ENCODE data around the gene MYH6. TPM values are rescaled to one million over a fixed set of nuclear protein-coding genes. Genes with fewer than 3 reads are reported as not detected.

The MYH6 gene
- polyA plus RNA-seq, 4 donors = 0.17 to 0.24 (median 0.22) TPM

DNA sequence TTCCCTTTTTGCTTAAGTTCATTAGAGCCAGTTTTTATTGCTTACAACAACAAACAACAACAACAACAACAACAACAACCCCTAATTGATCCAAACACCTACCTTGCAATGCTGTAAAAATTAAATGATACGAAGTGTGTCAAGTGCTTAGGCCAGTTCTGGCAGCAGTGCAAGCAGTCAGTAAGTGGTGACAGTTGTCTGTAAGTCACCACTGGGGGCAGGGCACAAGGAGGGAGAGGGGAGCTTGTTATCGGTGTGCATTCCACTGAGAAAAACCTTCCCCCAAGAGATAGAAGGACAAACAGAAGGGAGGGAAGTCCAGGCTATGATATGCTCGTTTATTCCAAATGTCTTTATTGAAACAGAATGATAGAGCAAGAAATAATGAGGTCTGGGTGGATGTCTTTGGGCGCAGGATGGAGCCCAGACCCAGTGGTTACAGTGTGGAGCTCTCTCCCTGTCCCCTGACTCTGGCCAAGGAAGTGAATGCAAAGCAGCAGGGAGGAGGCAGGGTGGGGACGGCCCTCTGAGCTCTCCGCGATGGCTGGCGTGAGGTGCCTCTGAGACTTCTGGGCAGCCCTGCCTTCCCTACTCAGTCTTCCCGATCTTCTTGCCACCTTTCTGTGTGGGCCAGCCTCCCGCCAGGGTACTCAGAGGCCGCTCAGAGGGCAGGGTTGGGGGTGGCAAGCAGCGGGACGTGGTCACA, 61.9 kb downstream of the MYH6 start:
- no peak for DNase-seq (ENCODE audit: low read depth in 4 of 4, low spot score in 3 of 4)

DNA sequence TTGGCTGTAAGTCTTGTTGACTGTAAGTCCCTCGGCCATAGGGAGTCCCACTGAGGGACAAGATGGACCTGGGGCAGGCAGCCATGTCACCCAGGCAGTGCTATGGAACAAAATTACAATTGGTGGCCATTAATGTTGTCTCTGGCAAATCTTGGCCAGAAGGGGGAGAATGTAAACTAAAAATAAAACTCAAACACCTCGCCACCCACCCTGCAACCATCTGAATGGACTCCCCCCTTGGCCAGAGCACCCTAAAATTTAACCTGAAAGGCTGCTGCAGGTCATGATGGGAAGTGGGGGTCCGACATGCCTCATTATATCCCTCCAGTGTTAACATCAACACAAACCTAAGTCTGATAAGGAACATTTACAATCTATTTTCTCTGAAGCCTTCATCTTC, 63.6 kb downstream of the MYH6 start:
- no peak for DNase-seq (ENCODE audit: low read depth in 4 of 4, low spot score in 3 of 4)

DNA sequence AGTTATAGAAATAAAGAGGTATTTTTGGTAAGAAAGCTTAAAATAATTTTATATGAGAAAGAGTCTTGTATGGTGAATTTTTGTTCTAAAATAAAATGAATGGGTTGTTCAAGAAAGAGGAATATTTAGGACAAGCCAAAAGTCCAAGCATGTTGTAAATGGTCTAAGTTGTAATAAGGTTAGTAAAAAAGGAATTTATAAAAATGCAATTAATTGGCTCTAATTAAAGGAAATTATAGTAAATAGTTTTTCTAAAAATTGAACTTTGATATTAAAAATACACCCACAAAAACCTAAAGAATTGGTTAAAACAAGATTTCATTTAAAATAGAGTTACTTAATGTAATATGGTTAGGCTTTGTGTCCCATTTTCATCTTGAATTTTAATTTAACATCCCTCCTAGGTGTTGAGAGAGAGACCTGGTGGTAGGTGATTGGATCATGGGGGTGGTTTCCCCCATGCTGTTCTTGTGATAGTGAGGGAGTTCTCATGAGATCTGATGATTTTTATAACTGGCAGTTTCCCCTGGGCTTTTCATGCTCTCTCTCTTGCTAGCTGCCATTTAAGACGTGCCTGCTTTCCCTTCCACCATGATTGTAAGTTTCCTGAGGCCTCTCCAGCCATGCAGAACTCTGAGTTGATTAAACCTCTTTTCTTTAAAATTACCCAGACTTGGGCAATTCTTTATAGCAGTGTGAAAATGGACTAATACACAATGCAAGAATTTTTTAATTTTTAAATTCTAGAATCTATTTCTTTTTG, 68.4 kb downstream of the MYH6 start:
- no peak for DNase-seq (ENCODE audit: low read depth in 4 of 4, low spot score in 3 of 4)

DNA sequence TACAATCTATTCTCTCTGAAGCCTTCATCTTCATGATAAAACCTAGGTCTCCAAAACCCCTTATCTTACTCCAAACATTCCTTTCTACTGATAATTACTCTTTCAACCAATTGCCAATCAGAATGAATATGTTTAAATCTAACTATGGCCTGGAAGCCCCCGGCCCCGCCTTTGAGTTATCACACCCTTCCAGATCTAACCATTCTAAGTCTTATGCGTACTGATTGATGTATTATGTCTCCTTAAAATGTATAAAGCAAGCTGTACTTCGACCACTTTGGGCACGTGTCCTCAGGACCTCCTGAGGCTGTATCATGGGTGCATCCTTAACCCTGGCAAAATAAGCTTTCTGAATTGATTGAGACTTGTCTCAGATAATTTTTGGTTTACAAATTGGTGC, 72.5 kb downstream of the MYH6 start:
- no peak for DNase-seq (ENCODE audit: low read depth in 4 of 4, low spot score in 3 of 4)

Other genes starting within 250 kb of the MYH6 start
- 100 to 1,000 TPM in 1 of 4 donors, 10 to 100 TPM in 3; 88.7 to 100 (median 95.3) TPM for gene SLC7A8, start 224.6 kb downstream of the MYH6 start, polyA plus RNA-seq (ENCODE audit: insufficient read length in 4 of 4)
- 1 to 10 TPM; 1.1 to 1.8 (median 1.5) TPM for gene RNF212B, start 170.3 kb downstream of the MYH6 start, polyA plus RNA-seq (ENCODE audit: insufficient read length in 4 of 4)
- 10 to 100 TPM; 27.5 to 30.6 (median 28.2) TPM for gene HOMEZ, start 122.1 kb downstream of the MYH6 start, polyA plus RNA-seq (ENCODE audit: insufficient read length in 4 of 4)
- 10 to 100 TPM; 22.5 to 31.7 (median 25.0) TPM for gene PPP1R3E, start 105.4 kb downstream of the MYH6 start, polyA plus RNA-seq (ENCODE audit: insufficient read length in 4 of 4)
- gene BCL2L2, start 101.4 kb downstream of the MYH6 start, polyA plus RNA-seq (ENCODE audit: insufficient read length in 4 of 4) = 10 to 100 TPM; 40.1 to 43.1 (median 40.9) TPM
- gene PABPN1, start 86.8 kb downstream of the MYH6 start, polyA plus RNA-seq (ENCODE audit: insufficient read length in 4 of 4) = 100 to 1,000 TPM; 243 to 268 (median 257) TPM
- gene SLC22A17, start 55.4 kb downstream of the MYH6 start, polyA plus RNA-seq (ENCODE audit: insufficient read length in 4 of 4) = 10 to 100 TPM; 56.7 to 74.4 (median 61.3) TPM
- 10 to 100 TPM; 36.6 to 53.0 (median 40.1) TPM for gene EFS, start 43.1 kb downstream of the MYH6 start, polyA plus RNA-seq (ENCODE audit: insufficient read length in 4 of 4)
- not detected for gene IL25, start 35.5 kb downstream of the MYH6 start, polyA plus RNA-seq (ENCODE audit: insufficient read length in 4 of 4)
- gene CMTM5, start 31.2 kb downstream of the MYH6 start, polyA plus RNA-seq (ENCODE audit: insufficient read length in 4 of 4) = 1 to 10 TPM; 2.0 to 3.3 (median 2.9) TPM
- under 1 TPM; 0.19 to 0.32 (median 0.24) TPM for gene MYH7, start 27.4 kb upstream of the MYH6 start, polyA plus RNA-seq (ENCODE audit: insufficient read length in 4 of 4)
- 10 to 100 TPM; 62.3 to 67.5 (median 64.8) TPM for gene NGDN, start 61.4 kb upstream of the MYH6 start, polyA plus RNA-seq (ENCODE audit: insufficient read length in 4 of 4)
- 1 to 10 TPM; 6.7 to 7.8 (median 6.9) TPM for gene ZFHX2, start 143.5 kb upstream of the MYH6 start, polyA plus RNA-seq (ENCODE audit: insufficient read length in 4 of 4)
- 10 to 100 TPM; 15.8 to 21.1 (median 17.3) TPM for gene THTPA, start 148.0 kb upstream of the MYH6 start, polyA plus RNA-seq (ENCODE audit: insufficient read length in 4 of 4)
- 10 to 100 TPM; 71.7 to 89.8 (median 78.0) TPM for gene AP1G2, start 159.5 kb upstream of the MYH6 start, polyA plus RNA-seq (ENCODE audit: insufficient read length in 4 of 4)
- gene JPH4, start 170.5 kb upstream of the MYH6 start, polyA plus RNA-seq (ENCODE audit: insufficient read length in 4 of 4) = 10 to 100 TPM in 3 of 4 donors, 1 to 10 TPM in 1; 9.5 to 11.6 (median 10.7) TPM
- 100 to 1,000 TPM in 1 of 4 donors, 10 to 100 TPM in 3; 17.4 to 102 (median 56.9) TPM for gene DHRS2, start 228.1 kb upstream of the MYH6 start, polyA plus RNA-seq (ENCODE audit: insufficient read length in 4 of 4)